NCI-H2029 (cell line): ENCODE measurements around the gene LEFTY2.
"Not testable (repeated sequence)": the region's sequence is repeated elsewhere in the genome, so short reads cannot be mapped to it uniquely, and the experiment has no call there.

Source experiments
- DNase-seq: peaks from one replicate; lab custom pipeline; 2025; lab: John Stamatoyannopoulos, UW

LEFTY2 gene

DNA sequence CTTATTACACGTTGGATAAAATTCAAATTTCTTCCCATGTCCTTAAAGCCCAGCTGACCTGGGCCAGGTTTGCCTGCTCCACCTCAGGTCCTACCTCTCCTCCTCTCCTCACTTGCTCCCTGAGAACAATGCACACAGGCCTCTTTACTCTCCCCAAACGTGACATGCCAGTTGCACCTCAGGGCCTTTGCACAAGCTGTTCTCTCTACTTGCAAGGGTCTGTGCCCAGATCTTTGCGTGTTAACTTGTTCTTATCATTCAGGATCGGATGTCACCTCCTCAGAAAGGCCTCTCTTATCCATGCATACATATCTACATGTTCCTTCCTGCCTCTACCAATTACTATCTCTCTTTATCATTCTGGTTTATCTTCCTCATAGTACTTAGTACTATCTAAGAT, 37.4 kb downstream of the LEFTY2 start:
- DNase-seq, result no peak

DNA sequence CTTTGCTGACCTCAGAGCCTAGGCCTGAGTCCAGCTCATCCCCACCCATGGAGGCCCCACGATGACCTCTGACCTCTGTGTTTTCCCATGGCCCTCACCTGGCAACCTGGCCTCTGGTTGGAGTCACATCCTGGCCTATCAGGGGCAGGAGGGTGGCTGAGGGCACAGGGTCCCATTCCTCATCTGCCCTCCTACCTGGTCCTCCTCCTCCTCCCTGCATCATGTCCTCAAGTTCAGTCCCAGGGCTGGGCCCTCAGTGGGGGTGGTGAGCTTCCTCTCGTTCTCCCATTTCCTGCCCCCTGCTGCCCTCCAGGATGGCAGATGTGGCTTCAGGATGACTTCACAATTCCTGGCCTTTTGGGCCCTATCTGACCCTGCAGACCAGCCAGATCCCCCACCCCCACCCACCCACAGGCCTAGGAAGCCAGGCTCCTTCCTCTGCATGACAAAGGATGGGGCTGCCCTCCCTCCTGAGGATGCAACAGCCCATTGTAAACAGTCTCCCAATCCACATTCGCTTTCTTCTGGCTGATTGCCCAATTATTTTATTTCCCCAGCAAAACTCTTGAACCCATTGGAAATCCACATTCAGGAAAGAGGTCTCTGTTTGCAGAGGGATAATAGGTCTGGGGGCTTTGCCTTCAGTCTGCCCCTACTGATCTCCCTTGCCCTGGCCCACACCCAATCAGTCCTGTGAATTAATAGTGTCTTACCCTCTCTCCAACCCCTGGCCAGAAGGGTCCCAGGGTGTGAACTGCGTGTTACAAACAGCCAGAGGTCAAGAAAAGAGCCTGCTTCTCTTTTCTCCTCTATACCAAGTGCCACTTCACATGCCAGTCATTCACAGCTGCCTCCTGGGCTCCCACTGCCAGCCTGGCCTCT, 41.7 kb downstream of the LEFTY2 start:
- DNase-seq, result peak; percentile 38

DNA sequence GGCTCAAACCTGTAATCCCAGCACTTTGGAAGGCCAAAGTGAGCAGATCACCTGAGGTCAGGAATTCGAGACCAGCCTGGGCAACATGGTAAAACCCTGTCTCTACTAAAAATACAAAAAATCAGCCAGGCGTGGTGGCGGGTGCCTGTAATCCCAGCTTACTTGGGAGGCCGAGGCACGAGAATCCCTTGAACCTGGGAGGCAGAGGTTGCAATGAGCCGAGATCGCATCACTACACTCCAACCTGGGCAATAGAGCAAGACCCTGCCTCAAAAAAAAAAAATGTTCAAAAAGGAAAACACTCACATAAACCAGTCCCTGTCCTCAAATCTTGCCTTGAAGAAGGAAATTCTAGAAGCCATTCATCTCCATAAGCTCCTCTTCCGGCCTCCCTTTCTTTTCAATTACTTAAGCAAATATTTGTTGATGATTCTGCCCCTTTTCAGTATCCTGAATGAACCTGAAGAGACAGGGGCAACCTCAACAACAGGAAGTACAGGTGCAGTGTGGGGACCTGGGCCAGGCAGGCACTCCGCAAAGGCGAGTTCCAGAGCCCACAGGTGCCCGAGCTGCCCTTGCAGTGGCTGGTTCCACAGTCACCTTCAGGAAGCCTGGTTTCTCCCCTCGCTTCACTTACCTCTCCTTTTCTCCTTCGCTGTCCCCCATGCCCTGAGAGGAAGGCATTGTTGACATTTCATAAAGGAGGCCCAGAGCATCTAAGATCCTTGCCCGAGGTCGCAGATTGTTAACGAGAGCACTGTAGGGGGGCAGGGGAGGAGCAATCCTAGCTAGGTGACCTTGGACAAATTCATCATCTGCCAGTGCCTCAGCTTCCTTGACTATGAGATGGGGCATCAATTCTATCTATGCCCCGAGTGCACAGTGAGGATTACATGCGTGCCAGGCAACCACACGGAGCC, 43.2 kb downstream of the LEFTY2 start:
- peak; percentile 92 for DNase-seq

DNA sequence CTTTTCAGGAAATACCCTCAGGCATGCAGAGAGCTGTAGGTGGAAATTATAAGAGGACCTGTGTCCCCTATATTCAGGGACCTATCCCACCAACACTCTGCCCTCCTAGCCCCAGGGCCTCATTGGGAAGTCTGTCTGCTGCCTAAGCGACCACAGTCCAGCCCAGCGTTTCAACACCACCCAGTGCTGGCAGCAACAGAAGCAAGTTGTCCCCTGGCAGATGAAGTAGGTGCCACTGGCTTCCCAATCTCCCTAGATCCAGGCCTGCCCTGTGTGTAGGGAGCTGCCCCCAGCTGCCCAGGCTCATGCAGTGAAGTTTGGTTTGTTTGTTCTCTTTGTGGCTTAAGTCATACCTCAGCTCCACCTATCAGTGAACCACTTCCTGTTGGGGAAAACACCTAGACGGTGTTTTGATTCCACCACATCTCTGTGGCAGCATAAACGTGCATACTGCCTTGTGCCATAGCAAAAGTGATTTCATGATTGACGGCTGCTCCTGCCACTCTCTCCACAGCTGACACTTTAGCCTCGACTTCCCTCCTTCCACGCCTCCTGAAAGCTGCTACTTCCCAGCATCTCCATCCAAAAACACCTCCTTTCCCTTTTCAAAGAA, 44.0 kb downstream of the LEFTY2 start:
- peak; percentile 84 for DNase-seq

DNA sequence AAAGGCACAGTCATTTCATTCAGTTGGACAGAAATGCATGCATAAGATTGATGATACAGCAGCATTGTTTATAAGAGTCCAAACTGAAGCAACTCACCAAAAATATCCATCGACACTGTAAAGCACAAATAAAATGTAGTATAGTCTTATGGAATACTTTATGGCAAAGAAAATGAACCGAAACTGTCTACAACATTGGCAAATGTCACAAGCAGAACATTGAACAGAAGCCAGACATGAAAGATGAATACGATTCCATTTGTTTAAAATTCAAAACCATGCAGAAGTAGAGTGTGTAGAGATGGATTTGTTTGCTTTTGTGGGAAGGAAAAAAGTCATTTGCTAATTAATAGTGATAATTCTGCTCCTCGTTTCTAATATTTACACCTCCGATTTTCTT, 44.5 kb downstream of the LEFTY2 start:
- no peak for DNase-seq

DNA sequence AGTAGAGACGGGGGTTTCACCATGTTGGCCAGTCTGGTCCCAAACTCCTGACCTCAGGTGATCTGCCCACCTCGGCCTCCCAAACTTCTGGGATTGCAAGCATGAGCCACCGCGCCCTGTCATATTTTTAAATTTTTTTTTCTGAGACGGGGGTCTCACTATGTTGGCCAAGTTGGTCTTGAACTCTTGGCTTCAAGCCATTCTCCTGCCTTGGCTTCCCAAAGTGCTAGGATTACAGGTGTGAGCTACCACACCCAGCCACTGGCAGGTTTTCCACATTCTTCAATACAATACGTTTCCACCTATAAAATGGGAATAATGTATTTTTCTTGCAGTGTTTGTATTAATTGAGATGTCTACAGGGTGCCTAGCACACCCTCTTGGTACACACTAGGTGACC, 48.7 kb downstream of the LEFTY2 start:
- no peak for DNase-seq

DNA sequence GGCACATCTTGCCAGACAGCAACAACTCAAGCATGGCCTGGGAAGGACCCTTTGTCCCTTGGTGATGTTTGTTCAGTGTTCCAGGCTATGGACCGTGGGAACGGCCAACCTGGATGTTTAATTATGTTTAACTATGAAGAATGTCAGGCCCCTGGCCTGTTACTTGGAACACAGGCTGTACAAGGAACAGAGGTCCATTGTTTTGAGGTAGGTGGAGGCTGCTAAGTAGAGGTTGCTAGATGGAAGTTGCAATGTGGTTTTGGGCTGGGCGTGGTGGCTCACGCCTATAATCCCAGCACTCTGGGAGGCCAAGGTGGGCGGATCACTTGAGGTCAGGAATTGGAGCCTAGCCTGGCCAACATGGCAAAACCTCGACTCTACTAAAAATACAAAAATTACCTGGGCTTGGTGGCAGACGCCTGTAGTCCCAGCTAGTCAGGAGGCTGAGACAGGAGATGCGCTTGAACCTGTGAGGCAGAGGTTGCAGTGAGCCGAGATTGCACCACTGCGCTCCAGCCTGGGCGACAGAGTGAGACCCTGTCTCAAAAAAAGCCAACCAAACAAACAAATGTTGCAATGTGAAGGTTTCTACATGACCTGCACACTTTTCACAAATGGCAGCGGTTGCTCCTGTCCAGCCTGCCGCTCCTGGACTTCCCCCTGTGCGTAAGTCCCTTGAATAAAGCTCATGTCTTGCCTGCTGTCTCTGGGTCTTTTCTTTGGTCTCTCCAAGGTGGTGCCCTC, 49.6 kb downstream of the LEFTY2 start:
- DNase-seq, result no peak

DNA sequence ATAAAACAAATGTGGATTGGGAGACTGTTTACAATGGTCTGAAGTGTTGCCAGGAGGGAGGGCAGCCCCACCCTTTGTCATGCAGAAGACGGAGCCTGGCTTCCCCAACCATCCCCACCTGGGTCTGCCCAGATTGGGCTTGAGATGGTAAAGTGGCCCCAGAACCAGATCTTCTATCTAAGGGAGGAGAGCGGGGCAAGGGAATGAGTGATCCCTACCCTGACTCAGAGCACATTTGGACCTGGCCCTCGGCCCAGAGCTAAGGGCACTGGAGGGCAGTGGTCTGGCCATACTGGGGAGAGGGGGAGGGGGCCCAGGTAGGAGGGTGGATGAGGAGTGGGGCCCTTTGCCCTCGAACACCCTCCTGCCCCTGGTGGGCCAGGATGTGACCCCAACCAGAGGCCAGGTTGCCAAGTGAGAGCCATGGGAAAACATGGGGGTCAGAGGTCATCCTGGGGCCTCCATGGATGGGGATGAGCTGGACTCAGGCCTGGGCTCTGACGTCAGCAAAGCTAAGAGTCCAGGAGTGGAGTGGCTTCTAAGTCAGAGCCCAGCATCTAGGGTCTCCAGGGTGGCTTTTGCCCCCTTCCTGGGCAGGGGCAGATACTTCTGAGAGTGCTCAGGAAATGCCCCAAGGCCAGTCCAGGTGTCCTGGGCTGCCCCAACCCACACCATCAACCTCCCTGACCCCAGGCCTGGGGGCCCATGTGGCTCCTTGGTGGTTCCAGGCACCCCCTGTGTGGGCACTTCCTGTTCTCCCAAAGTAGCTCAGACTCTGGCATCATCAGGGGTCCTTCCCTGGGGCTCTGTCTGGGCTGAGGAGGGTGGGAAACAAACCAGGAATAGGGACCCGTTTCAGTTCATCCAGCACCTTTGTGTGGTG, 50.4 kb downstream of the LEFTY2 start:
- no peak for DNase-seq

DNA sequence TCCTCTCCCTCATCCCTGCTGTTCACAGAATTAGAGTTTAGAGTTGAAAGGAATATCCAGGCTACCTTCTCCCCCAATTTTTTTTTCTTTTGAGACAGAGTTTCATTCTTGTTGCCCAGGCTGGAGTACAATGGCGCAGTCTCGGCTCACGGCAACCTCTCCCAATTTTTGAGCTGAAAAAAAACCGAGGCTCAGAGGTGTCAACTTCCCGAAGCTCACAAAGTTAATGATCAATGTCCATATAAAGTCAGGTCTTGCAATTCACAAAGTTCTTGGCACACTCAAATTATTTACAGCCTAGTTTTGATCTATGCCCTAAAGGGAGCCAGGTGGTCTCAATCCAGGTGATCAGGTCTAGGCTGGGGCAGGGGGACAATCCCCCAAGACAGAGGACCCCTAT, 51.3 kb downstream of the LEFTY2 start:
- DNase-seq, result no peak

DNA sequence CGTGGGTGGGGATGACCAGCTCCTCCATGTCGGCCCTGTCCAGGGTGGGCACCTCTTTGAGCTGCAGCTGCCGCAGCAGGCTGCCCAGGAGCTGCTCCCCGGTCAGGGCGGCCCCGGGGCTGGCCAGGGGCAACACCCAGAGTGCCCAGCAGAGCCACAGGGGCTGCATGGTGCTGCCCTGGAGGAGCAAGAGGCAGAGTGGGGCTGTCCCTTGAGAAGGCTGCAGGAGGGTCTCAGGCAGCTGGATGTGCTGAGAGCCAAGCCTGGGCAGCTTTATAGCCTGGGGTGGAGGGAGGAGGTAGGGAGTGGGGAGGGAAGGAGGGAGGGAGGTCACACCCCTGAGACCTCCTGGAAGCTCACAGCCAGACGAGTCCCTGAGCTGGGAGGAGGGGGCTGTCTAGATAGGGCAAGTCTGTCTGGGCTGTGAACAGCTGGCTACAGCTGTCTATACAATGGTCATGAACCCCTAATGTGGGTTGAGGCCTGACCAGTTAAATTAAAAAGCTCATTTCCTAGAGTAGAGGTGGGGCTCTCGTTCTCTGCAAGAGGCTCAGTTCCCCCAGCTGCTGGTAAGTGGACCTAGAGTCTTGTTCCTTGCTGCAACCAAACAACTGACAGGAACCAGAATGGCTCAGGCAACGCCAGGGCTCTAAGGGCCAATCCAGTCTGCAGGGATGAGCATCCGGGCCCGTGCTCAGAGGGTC, 52.0 kb downstream of the LEFTY2 start, which contains the start of gene LEFTY1:
Gene LEFTY1 (minus strand): TSS at position 249 of the 704 bp plus-strand sequence. CDS start 80 bp downstream, at position 169.
- no peak for DNase-seq

DNA sequence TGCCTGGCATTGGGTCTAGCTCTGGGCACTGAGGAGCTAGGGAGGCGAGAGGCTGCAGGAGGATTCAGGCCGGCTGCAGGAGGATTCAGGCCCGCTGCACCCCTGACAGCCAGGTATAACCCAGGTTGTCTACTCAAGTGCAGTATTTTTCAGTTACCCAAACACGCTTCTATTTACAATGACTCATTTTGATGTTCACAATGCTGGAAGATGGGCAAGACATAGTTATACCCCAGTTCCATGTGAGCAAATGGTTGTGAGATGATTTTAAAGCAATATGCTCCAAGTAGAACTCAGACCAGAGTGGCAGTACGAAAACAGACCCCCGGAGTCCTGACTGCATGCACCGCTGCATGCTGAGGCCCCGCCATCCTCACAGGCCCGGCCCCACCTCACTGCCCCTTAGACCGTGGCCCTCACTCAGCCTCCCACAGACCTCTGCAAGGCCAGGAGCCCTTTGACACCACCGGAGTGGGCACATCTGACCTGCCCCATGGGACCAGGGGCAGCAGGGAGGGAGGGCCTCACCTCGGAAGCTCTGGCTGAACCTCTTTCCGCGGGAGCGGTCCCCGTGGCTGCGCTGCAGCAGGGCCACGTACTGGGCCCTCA, 52.6 kb downstream of the LEFTY2 start:
- no peak for DNase-seq

DNA sequence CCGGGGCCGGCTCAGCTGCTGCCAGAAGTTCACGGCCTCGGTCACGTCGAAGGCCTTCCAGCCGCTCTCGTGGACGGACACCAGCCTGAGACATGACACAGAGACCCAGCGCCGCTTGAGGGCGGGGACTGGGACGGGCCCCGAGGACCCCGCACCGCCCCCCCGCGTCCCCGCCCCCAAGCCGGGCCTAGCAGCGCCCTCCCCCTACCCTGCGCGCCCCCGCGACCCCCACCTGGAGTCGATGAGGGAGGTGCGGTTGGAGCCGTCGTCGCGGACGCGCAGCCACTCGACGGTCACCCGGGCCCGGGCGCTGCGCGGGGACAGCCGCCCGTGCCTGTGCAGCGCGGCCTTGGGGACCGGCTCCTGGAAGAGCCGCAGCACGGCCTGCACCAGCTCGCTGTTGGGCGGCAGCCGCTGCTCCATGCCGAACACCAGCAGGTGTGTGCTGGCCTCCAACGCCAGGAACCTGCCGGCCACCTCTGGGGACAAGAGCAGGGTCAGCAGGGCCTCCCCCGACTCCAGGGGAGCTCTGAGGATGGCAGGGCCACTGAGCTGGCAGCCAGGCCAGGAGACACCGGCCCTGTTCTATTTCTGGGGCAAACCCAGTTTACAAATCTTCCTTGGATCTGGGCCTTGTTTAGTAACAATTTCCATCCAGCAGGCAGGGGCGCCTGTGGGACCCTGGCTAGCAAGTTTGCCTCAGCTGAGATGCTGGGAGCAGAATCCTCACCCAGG, 53.3 kb downstream of the LEFTY2 start:
- not testable (repeated sequence) for DNase-seq

DNA sequence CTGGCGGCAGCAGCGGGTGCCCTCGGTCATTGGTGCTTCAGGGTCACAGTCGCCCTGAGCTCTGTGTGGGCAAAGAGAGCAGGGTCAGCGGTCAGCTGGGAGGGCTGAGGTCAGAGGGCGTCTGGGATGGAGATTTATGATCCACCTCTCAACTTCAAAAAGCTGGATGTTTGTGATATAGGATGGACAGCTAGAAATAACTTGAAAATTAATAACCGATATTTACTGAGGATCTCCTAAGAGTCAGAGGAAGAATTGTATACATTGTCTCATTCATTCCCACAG, 54.0 kb downstream of the LEFTY2 start:
- DNase-seq, result no peak
